ENCODE data around the gene PLXNA2. TPM values are rescaled to one million over a fixed set of nuclear protein-coding genes. Genes with fewer than 3 reads are reported as not detected.

The PLXNA2 gene
- total and polyA plus RNA-seq, 7 donors = 4.4 to 33.6 (median 20.8) TPM

DNA sequence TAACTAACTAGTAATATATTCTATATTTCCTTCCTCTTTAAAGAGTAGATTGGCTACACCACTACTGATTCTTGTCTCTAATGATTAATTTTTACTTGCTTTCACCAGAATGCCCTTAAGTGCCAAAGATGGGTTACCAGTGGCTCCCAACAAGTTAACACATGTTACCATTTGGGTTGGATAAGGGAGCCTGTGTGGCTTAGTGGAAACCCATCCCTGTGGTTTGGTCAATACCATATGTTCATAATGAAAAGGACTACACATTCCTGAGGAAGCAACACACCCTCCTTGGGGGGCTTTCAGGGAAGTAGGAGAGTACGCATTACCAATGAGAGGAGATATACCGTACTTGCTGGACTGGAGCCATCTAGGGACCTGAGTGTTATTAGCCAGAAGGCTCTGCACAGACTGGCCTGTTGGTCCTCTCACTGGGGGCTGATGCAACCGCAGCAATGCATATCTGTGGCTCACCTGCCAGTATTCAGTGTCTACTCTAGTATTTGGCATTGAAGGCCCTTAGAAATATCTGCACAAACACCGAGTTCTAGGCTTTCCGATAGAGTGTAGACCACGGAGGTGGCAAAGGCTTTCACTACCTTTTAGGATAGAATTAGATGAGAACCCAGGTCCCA, 29.3 kb upstream of the PLXNA2 start:
- 91 to 95% (median 93%) methylated on average over 6 of the region's 6 CpGs for WGBS, 3 donors
- H3K27me3 ChIP-seq (ENCODE audit: insufficient read depth in 3 of 3, low read length in 2 of 3) = peaks cover 0 to 7% (median 0%) of the 10 kb centered on the region in 3 donors
- TF ChIP-seq, protein P1, sequence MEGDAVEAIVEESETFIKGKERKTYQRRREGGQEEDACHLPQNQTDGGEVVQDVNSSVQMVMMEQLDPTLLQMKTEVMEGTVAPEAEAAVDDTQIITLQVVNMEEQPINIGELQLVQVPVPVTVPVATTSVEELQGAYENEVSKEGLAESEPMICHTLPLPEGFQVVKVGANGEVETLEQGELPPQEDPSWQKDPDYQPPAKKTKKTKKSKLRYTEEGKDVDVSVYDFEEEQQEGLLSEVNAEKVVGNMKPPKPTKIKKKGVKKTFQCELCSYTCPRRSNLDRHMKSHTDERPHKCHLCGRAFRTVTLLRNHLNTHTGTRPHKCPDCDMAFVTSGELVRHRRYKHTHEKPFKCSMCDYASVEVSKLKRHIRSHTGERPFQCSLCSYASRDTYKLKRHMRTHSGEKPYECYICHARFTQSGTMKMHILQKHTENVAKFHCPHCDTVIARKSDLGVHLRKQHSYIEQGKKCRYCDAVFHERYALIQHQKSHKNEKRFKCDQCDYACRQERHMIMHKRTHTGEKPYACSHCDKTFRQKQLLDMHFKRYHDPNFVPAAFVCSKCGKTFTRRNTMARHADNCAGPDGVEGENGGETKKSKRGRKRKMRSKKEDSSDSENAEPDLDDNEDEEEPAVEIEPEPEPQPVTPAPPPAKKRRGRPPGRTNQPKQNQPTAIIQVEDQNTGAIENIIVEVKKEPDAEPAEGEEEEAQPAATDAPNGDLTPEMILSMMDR (IDR thresholded peaks at IDR 0.05) = no peak
- H3K4me1 ChIP-seq = peaks cover 4% of the 10 kb centered on the region
- no peak for ATAC-seq
- no peak overlapping the region for H3K27ac ChIP-seq
- no peaks in the 10 kb centered on the region for H3K36me3 ChIP-seq (ENCODE audit: insufficient read depth in 1 of 2, low read depth in 1 of 2)
- H3K4me3 ChIP-seq = no peak overlapping the region
- no peaks in the 10 kb centered on the region for H3K9me3 ChIP-seq
- intact Hi-C loops (cut with DNase I) = loop anchor here in 1 of 2 donors (10.0 kb wide), 1 partner anchor 261 kb away; no protein-coding TSS in a partner anchor
- no peak for DNase-seq

DNA sequence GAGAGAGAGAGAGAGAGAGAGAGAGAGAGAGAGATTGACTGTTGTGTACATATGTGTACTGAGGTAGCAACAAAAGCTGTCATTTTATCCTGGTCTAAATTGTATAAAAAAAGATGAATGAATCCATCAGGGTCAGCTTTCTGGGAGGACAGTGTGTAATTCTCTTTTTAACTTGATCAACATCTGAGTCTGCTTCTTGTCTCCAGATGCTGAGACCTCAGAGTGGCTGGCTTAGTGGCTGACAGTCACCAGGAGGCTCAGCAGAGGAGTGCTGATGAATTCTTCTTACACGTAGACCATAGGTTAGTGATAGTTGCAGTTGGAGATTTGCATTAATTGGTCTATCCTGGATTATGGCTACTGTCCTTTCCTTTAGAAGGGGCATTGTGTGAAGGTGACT, 28.5 kb upstream of the PLXNA2 start:
- H3K4me1 ChIP-seq = peaks cover 4% of the 10 kb centered on the region
- no peak overlapping the region for H3K4me3 ChIP-seq
- no peak overlapping the region for H3K27ac ChIP-seq
- H3K36me3 ChIP-seq (ENCODE audit: insufficient read depth in 1 of 2, low read depth in 1 of 2) = no peaks in the 10 kb centered on the region
- TF ChIP-seq, protein P1 (IDR thresholded peaks at IDR 0.05) = no peak
- WGBS, 3 donors = 94 to 97% (median 96%) methylated on average over 1 of the region's 1 CpG
- intact Hi-C loops (cut with DNase I) = loop anchor here in 1 of 2 donors (10.0 kb wide), 1 partner anchor 262 kb away; no protein-coding TSS in a partner anchor
- no peaks in the 10 kb centered on the region for H3K9me3 ChIP-seq
- peaks cover 0 to 7% (median 0%) of the 10 kb centered on the region in 3 donors for H3K27me3 ChIP-seq (ENCODE audit: insufficient read depth in 3 of 3, low read length in 2 of 3)
- no peak for ATAC-seq
- DNase-seq = no peak

DNA sequence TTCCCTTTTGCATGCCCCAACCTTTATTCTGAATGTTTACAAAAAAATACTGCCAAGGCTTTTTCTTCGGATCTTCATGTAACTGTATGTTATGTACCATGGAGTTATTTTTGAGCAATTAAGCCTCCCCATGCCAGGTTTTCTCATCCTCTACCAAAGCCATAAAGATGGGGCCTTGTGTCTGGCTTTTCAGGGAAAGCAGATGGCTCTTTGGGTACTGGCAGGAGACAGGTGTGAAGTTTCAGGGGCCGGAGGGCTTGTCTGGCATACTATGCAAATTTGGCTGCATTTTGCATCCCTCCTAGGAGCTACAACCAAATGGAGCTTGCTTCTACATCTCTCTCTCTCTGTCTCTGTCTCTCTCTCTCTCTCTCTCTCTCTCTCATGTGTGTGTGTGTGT, 28.1 kb upstream of the PLXNA2 start:
- Histone ChIP-seq H3K9me3 (no peaks in the 10 kb centered on the region), H3K27ac (no peak overlapping the region), H3K36me3 (ENCODE audit: insufficient read depth in 1 of 2, low read depth in 1 of 2) (no peaks in the 10 kb centered on the region), H3K4me3 (no peak overlapping the region), H3K4me1 (peaks cover 4% of the 10 kb centered on the region), H3K27me3 (ENCODE audit: insufficient read depth in 3 of 3, low read length in 2 of 3) (peaks cover 0 to 7% (median 0%) of the 10 kb centered on the region in 3 donors)
- TF ChIP-seq, protein P1 (IDR thresholded peaks at IDR 0.05) = no peak
- intact Hi-C loops (cut with DNase I) = loop anchor here in 1 of 2 donors (10.0 kb wide), 1 partner anchor 262 kb away; no protein-coding TSS in a partner anchor
- WGBS, 3 donors = 42 to 81% (median 61%) methylated on average over 2 of the region's 2 CpGs
- DNase-seq = no peak
- ATAC-seq = no peak

DNA sequence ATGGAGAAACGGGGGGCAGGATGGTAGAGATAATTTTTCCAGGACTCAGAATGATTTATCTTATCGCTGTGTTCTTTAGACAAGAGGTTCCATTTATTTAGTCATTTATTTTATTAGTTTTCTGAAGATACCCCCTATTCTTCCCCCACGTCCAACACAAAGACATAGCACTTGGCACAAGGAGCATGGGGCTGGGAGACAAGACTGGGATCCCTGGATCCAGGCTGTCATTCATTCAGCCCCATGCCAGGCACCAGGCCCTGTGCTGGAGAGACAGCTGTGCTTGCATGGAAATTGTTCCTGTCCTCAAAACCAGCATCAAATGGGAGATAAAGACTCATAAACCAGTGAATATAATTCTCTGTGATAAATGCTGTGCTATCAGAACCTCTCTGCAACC, 27.1 kb upstream of the PLXNA2 start:
- no peak for ATAC-seq
- WGBS, 3 donors = 86 to 92% (median 86%) methylated on average over 3 of the region's 3 CpGs
- no peaks in the 10 kb centered on the region for H3K9me3 ChIP-seq

More for the DNA sequence above, 27.1 kb upstream of the PLXNA2 start:
- Histone ChIP-seq H3K27me3 (ENCODE audit: insufficient read depth in 3 of 3, low read length in 2 of 3) (peaks cover 0 to 11% (median 0%) of the 10 kb centered on the region in 3 donors), H3K36me3 (ENCODE audit: insufficient read depth in 1 of 2, low read depth in 1 of 2) (no peaks in the 10 kb centered on the region), H3K4me3 (no peak overlapping the region), H3K27ac (no peak overlapping the region), H3K4me1 (peaks cover 4% of the 10 kb centered on the region)
- no peak for DNase-seq
- intact Hi-C loops (cut with DNase I) = loop anchor here in 1 of 2 donors (10.0 kb wide), 1 partner anchor 264 kb away; no protein-coding TSS in a partner anchor
- TF ChIP-seq, protein P1 (IDR thresholded peaks at IDR 0.05) = no peak

All from psoas muscle (tissue), 8 donors.